Renal cortical epithelial cell (primary cell): ENCODE data around the gene CDKN3. TPM values are rescaled to one million over a fixed set of nuclear protein-coding genes. Genes with fewer than 3 reads are reported as not detected.
A peak's percentile ranks its signal among the peaks of the same experiment; 100 is the strongest.
"Not testable (repeated sequence)": the region's sequence is repeated elsewhere in the genome, so short reads cannot be mapped to it uniquely, and the experiment has no call there.

ENCODE experiments used
- DNase-seq: peaks from one replicate; pipeline ENCODE4 v3.0.0-alpha.2; 2011; ENCODE audit warnings: low read depth
- total RNA-seq: library from RNA; depleted of rRNA; stranded (reverse); fragments of >200 nt; gene quantifications from 2 replicates; pipeline ENCODE4 v1.2.3, GENCODE V29; 2014

Gene CDKN3
- total RNA-seq, 1 donor from 2014 or later, result 3.5 TPM

- DNase-seq, result no peak
Observed at GRCh38 chr14:54423991-54424390, 27.2 kb downstream of the CDKN3 start.

- no peak for DNase-seq
Observed at GRCh38 chr14:54424479-54424901, 27.7 kb downstream of the CDKN3 start.

GRCh38 chr14:54425068-54425467, 28.3 kb downstream of the CDKN3 start:
- no peak for DNase-seq

- DNase-seq, result no peak
Observed at GRCh38 chr14:54425537-54426274, 28.9 kb downstream of the CDKN3 start.

GRCh38 chr14:54427871-54428270, 31.1 kb downstream of the CDKN3 start:
- DNase-seq, result no peak

- no peak for DNase-seq
Observed at GRCh38 chr14:54428527-54428926, 31.7 kb downstream of the CDKN3 start.

GRCh38 chr14:54435500-54435981, 38.7 kb downstream of the CDKN3 start:
- DNase-seq, result peak; percentile 32

GRCh38 chr14:54437954-54438353, 41.1 kb downstream of the CDKN3 start:
- not testable (repeated sequence) for DNase-seq

GRCh38 chr14:54438703-54439102, 41.9 kb downstream of the CDKN3 start:
- DNase-seq, result no peak

GRCh38 chr14:54440037-54440436, 43.2 kb downstream of the CDKN3 start:
- DNase-seq, result no peak

- no peak for DNase-seq
Observed at GRCh38 chr14:54440476-54440872, 43.7 kb downstream of the CDKN3 start.

GRCh38 chr14:54440873-54441868, 44.4 kb downstream of the CDKN3 start, which contains the start of gene CNIH1:
CNIH1 (minus strand) TSS chr14:54441374; CDS start chr14:54441327, 47 bp downstream.
- peak; percentile 67 for DNase-seq

GRCh38 chr14:54442961-54443360, 46.2 kb downstream of the CDKN3 start:
- DNase-seq, result not testable (repeated sequence)

- DNase-seq, result no peak
Observed at GRCh38 chr14:54443981-54444380, 47.2 kb downstream of the CDKN3 start.

GRCh38 chr14:54444681-54445080, 47.9 kb downstream of the CDKN3 start:
- no peak for DNase-seq

GRCh38 chr14:54446161-54446693, 49.4 kb downstream of the CDKN3 start:
- DNase-seq, result peak; percentile 43

- peak; percentile 30 for DNase-seq
Observed at GRCh38 chr14:54447231-54447692, 50.5 kb downstream of the CDKN3 start.

GRCh38 chr14:54450535-54450934, 53.7 kb downstream of the CDKN3 start:
- DNase-seq, result no peak

- no peak for DNase-seq
Observed at GRCh38 chr14:54451121-54451601, 54.4 kb downstream of the CDKN3 start.

- no peak for DNase-seq
Observed at GRCh38 chr14:54451961-54452360, 55.2 kb downstream of the CDKN3 start.

- DNase-seq, result no peak
Observed at GRCh38 chr14:54453252-54453651, 56.4 kb downstream of the CDKN3 start.

- peak; percentile 59 for DNase-seq
Observed at GRCh38 chr14:54453990-54454389, 57.2 kb downstream of the CDKN3 start.
